Hepatic stellate cell (primary cell): ENCODE results near the gene PPP2R2D.
A peak's percentile ranks its signal among the peaks of the same experiment; 100 is the strongest.

ENCODE experiments used
- DNase-seq: peaks from one replicate; pipeline ENCODE4 v3.0.0; 2011; ENCODE audit warnings: low spot score

Gene PPP2R2D

GRCh38 chr10:131900350-131901152 is at the start of gene PPP2R2D:
Gene PPP2R2D, plus strand, starts transcription at chr10:131901008. Its CDS starts 141 bp downstream, at chr10:131901149.
- peak; percentile 99 for DNase-seq

- DNase-seq = no peak
Observed at GRCh38 chr10:131851346-131851745, 49.5 kb upstream of the PPP2R2D start.

- DNase-seq = no peak
Observed at GRCh38 chr10:131852176-131852822, 48.5 kb upstream of the PPP2R2D start.

GRCh38 chr10:131852823-131853609 is 47.8 kb upstream of the PPP2R2D start:
- DNase-seq = no peak

GRCh38 chr10:131853610-131853964 is 47.2 kb upstream of the PPP2R2D start:
- DNase-seq = no peak

- no peak for DNase-seq
Observed at GRCh38 chr10:131854579-131855335, 46.1 kb upstream of the PPP2R2D start.

GRCh38 chr10:131855461-131856401 is 45.1 kb upstream of the PPP2R2D start:
- DNase-seq = no peak

- DNase-seq = no peak
Observed at GRCh38 chr10:131856441-131857094, 44.2 kb upstream of the PPP2R2D start.

GRCh38 chr10:131857156-131858117 is 43.4 kb upstream of the PPP2R2D start:
- DNase-seq = no peak

- no peak for DNase-seq
Observed at GRCh38 chr10:131858118-131858515, 42.7 kb upstream of the PPP2R2D start.

- no peak for DNase-seq
Observed at GRCh38 chr10:131858583-131859340, 42.0 kb upstream of the PPP2R2D start.

GRCh38 chr10:131859341-131860020 is 41.3 kb upstream of the PPP2R2D start:
- DNase-seq = no peak

- no peak for DNase-seq
Observed at GRCh38 chr10:131860311-131860710, 40.5 kb upstream of the PPP2R2D start.

GRCh38 chr10:131860806-131861440 is 39.9 kb upstream of the PPP2R2D start:
- no peak for DNase-seq

GRCh38 chr10:131862548-131862947 is 38.3 kb upstream of the PPP2R2D start:
- no peak for DNase-seq

GRCh38 chr10:131865223-131865917 is 35.4 kb upstream of the PPP2R2D start:
- no peak for DNase-seq

- no peak for DNase-seq
Observed at GRCh38 chr10:131866673-131867072, 34.1 kb upstream of the PPP2R2D start.
